ENCODE results near the gene MAST4. TPM values are rescaled to one million over a fixed set of nuclear protein-coding genes. Genes with fewer than 3 reads are reported as not detected.

MAST4 gene
- total and polyA plus RNA-seq, 5 experiments from 2014 or later, result 4.5 to 19.4 (median 10.3) TPM

GRCh38 chr5:66724349-66725139 is 128.4 kb downstream of the MAST4 start:
- no peaks in the 10 kb centered on the region for H3K36me3 Mint-ChIP-seq
- H3K9me3 Mint-ChIP-seq, result no peaks in the 10 kb centered on the region
- H3K4me1 Mint-ChIP-seq, result no peaks in the 10 kb centered on the region
- POLR2A ChIA-PET, result no interaction called here
- H3K27me3 Mint-ChIP-seq, result peaks cover 2 to 23% (median 6%) of the 10 kb centered on the region in 5 donors
- ATAC-seq (no peak), DNase-seq (no peak)
- no peak overlapping the region for H3K4me3 Mint-ChIP-seq
- H3K27ac Mint-ChIP-seq, result no peak overlapping the region

- Mint-ChIP-seq H3K27me3 (peaks cover 0 to 11% (median 2%) of the 10 kb centered on the region in 5 donors), H3K4me3 (no peak overlapping the region), H3K27ac (no peak overlapping the region), H3K4me1 (no peaks in the 10 kb centered on the region), H3K36me3 (no peaks in the 10 kb centered on the region), H3K9me3 (no peaks in the 10 kb centered on the region)
- POLR2A ChIA-PET, result no interaction called here
- no peak for ATAC-seq
- no peak for DNase-seq
Observed at GRCh38 chr5:66727630-66728029, 131.4 kb downstream of the MAST4 start.

- peaks cover 0 to 14% (median 1%) of the 10 kb centered on the region in 5 donors for H3K27me3 Mint-ChIP-seq
- POLR2A ChIA-PET, result no interaction called here
- H3K4me3 Mint-ChIP-seq, result no peak overlapping the region
- ATAC-seq (no peak), DNase-seq (no peak)
- no peak overlapping the region for H3K27ac Mint-ChIP-seq
- no peaks in the 10 kb centered on the region for H3K9me3 Mint-ChIP-seq
- H3K4me1 Mint-ChIP-seq, result no peaks in the 10 kb centered on the region
- no peaks in the 10 kb centered on the region for H3K36me3 Mint-ChIP-seq
Observed at GRCh38 chr5:66728049-66728448, 131.9 kb downstream of the MAST4 start.

- H3K4me1 Mint-ChIP-seq, result no peaks in the 10 kb centered on the region
- no peaks in the 10 kb centered on the region for H3K9me3 Mint-ChIP-seq
- no peak overlapping the region for H3K27ac Mint-ChIP-seq
- DNase-seq, result no peak
- POLR2A ChIA-PET, result no interaction called here
- no peak for ATAC-seq
- no peak overlapping the region for H3K4me3 Mint-ChIP-seq
- peaks cover 2 to 14% (median 3%) of the 10 kb centered on the region in 5 donors for H3K27me3 Mint-ChIP-seq
- no peaks in the 10 kb centered on the region for H3K36me3 Mint-ChIP-seq
Observed at GRCh38 chr5:66737096-66737495, 140.9 kb downstream of the MAST4 start.

GRCh38 chr5:66738136-66738535 is 141.9 kb downstream of the MAST4 start:
- H3K27ac Mint-ChIP-seq, result peak overlapping the region in 1 of 10 donors; percentile 31
- DNase-seq (no peak), ATAC-seq (no peak)
- no peak overlapping the region for H3K4me3 Mint-ChIP-seq
- peaks cover 0 to 8% (median 0%) of the 10 kb centered on the region in 4 donors for H3K4me1 Mint-ChIP-seq
- no peaks in the 10 kb centered on the region for H3K9me3 Mint-ChIP-seq
- POLR2A ChIA-PET, result no interaction called here
- peaks cover 2 to 13% (median 3%) of the 10 kb centered on the region in 5 donors for H3K27me3 Mint-ChIP-seq
- no peaks in the 10 kb centered on the region for H3K36me3 Mint-ChIP-seq

GRCh38 chr5:66739021-66739420 is 142.8 kb downstream of the MAST4 start:
- H3K4me3 Mint-ChIP-seq, result no peak overlapping the region
- H3K4me1 Mint-ChIP-seq, result peaks cover 0 to 11% (median 0%) of the 10 kb centered on the region in 4 donors
- POLR2A ChIA-PET, result no interaction called here
- H3K27ac Mint-ChIP-seq, result no peak overlapping the region
- no peaks in the 10 kb centered on the region for H3K36me3 Mint-ChIP-seq
- no peaks in the 10 kb centered on the region for H3K9me3 Mint-ChIP-seq
- no peak for DNase-seq
- no peak for ATAC-seq
- peaks cover 2 to 13% (median 3%) of the 10 kb centered on the region in 5 donors for H3K27me3 Mint-ChIP-seq

- ATAC-seq, result no peak
- no peak overlapping the region for H3K4me3 Mint-ChIP-seq
- no peak for DNase-seq
- peaks cover 0 to 11% (median 0%) of the 10 kb centered on the region in 4 donors for H3K4me1 Mint-ChIP-seq
- peaks cover 1 to 13% (median 3%) of the 10 kb centered on the region in 5 donors for H3K27me3 Mint-ChIP-seq
- no peaks in the 10 kb centered on the region for H3K9me3 Mint-ChIP-seq
- POLR2A ChIA-PET, result no interaction called here
- H3K27ac Mint-ChIP-seq, result no peak overlapping the region
- H3K36me3 Mint-ChIP-seq, result no peaks in the 10 kb centered on the region
Observed at GRCh38 chr5:66739951-66740350, 143.8 kb downstream of the MAST4 start.

- POLR2A ChIA-PET, result no interaction called here
Observed at GRCh38 chr5:66741394-66741793, 145.2 kb downstream of the MAST4 start.

GRCh38 chr5:66742083-66742895 is 146.1 kb downstream of the MAST4 start:
- Mint-ChIP-seq H3K36me3 (no peaks in the 10 kb centered on the region), H3K4me1 (peaks cover 0 to 11% (median under 1%) of the 10 kb centered on the region in 4 donors), H3K27me3 (peaks cover 5 to 35% (median 10%) of the 10 kb centered on the region in 5 donors), H3K27ac (no peak overlapping the region), H3K4me3 (no peak overlapping the region), H3K9me3 (no peaks in the 10 kb centered on the region)
- POLR2A ChIA-PET, result no interaction called here
- DNase-seq, result no peak
- ATAC-seq, result no peak

More at GRCh38 chr5:66741394-66741793, 145.2 kb downstream of the MAST4 start:
- H3K27me3 Mint-ChIP-seq, result peaks cover 5 to 27% (median 10%) of the 10 kb centered on the region in 5 donors
- no peak overlapping the region for H3K4me3 Mint-ChIP-seq
- H3K36me3 Mint-ChIP-seq, result no peaks in the 10 kb centered on the region
- H3K9me3 Mint-ChIP-seq, result no peaks in the 10 kb centered on the region
- H3K4me1 Mint-ChIP-seq, result peaks cover 0 to 11% (median 0%) of the 10 kb centered on the region in 4 donors
- ATAC-seq, result no peak
- DNase-seq, result no peak
- H3K27ac Mint-ChIP-seq, result peak overlapping the region in 1 of 10 donors; percentile 19

- H3K4me3 Mint-ChIP-seq, result no peak overlapping the region
- ATAC-seq, result no peak
- H3K36me3 Mint-ChIP-seq, result no peaks in the 10 kb centered on the region
- H3K27ac Mint-ChIP-seq, result no peak overlapping the region
- no peaks in the 10 kb centered on the region for H3K9me3 Mint-ChIP-seq
- peaks cover 5 to 30% (median 15%) of the 10 kb centered on the region in 5 donors for H3K27me3 Mint-ChIP-seq
- peaks cover 0 to 11% (median 4%) of the 10 kb centered on the region in 4 donors for H3K4me1 Mint-ChIP-seq
- POLR2A ChIA-PET, result no interaction called here
- DNase-seq, result no peak
Observed at GRCh38 chr5:66742896-66743247, 146.7 kb downstream of the MAST4 start.

- ATAC-seq, result no peak
- H3K4me1 Mint-ChIP-seq, result peaks cover 0 to 11% (median 4%) of the 10 kb centered on the region in 4 donors
- H3K9me3 Mint-ChIP-seq, result no peaks in the 10 kb centered on the region
- H3K36me3 Mint-ChIP-seq, result no peaks in the 10 kb centered on the region
- POLR2A ChIA-PET, result no interaction called here
- no peak overlapping the region for H3K4me3 Mint-ChIP-seq
- peaks cover 5 to 29% (median 16%) of the 10 kb centered on the region in 5 donors for H3K27me3 Mint-ChIP-seq
- no peak for DNase-seq
- H3K27ac Mint-ChIP-seq, result no peak overlapping the region
Observed at GRCh38 chr5:66743344-66743743, 147.2 kb downstream of the MAST4 start.

- Mint-ChIP-seq H3K4me1 (peaks cover 0 to 11% (median 4%) of the 10 kb centered on the region in 4 donors), H3K4me3 (no peak overlapping the region), H3K27me3 (peaks cover 5 to 35% (median 16%) of the 10 kb centered on the region in 5 donors), H3K9me3 (no peaks in the 10 kb centered on the region), H3K36me3 (no peaks in the 10 kb centered on the region), H3K27ac (no peak overlapping the region)
- no peak for DNase-seq
- no peak for ATAC-seq
- POLR2A ChIA-PET, result no interaction called here
Observed at GRCh38 chr5:66744040-66744439, 147.8 kb downstream of the MAST4 start.

- DNase-seq (no peak), ATAC-seq (no peak)
- Mint-ChIP-seq H3K9me3 (peaks cover 0 to 8% (median 0%) of the 10 kb centered on the region in 9 donors), H3K27ac (no peak overlapping the region), H3K4me1 (peaks cover 0 to 11% (median 4%) of the 10 kb centered on the region in 4 donors), H3K36me3 (peaks cover 0 to 5% (median 0%) of the 10 kb centered on the region in 3 donors), H3K4me3 (no peak overlapping the region), H3K27me3 (peaks cover 5 to 41% (median 16%) of the 10 kb centered on the region in 5 donors)
- POLR2A ChIA-PET, result no interaction called here
Observed at GRCh38 chr5:66745297-66745696, 149.1 kb downstream of the MAST4 start.
